ENCODE measurements around the gene TUBB4B.

DNA sequence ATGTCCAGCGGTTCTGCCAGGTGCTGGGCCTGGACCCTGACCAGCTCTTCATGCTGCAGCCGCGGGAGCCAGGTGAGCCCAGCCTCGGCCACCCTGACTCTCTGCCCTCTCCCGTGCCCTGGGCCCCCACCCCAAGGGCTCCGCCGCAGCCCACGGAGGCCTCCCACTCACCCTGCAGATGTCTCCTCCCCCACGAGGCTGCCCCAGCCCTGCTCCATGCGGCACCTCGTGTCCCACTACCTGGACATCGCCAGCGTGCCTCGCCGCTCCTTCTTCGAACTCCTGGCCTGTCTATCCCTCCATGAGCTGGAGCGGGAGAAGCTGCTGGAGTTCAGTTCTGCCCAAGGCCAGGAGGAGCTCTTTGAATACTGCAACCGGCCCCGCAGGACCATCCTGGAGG, 26.5 kb upstream of the TUBB4B start:
- TF ChIP-seq, protein P1, sequence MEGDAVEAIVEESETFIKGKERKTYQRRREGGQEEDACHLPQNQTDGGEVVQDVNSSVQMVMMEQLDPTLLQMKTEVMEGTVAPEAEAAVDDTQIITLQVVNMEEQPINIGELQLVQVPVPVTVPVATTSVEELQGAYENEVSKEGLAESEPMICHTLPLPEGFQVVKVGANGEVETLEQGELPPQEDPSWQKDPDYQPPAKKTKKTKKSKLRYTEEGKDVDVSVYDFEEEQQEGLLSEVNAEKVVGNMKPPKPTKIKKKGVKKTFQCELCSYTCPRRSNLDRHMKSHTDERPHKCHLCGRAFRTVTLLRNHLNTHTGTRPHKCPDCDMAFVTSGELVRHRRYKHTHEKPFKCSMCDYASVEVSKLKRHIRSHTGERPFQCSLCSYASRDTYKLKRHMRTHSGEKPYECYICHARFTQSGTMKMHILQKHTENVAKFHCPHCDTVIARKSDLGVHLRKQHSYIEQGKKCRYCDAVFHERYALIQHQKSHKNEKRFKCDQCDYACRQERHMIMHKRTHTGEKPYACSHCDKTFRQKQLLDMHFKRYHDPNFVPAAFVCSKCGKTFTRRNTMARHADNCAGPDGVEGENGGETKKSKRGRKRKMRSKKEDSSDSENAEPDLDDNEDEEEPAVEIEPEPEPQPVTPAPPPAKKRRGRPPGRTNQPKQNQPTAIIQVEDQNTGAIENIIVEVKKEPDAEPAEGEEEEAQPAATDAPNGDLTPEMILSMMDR (IDR thresholded peaks at IDR 0.05) = no peak
- TF ChIP-seq POLR2A (IDR thresholded peaks at IDR 0.05) = no peak
- no peak for TF ChIP-seq POLR2AphosphoS5 (IDR thresholded peaks at IDR 0.05; ENCODE audit: insufficient read depth in 1 of 2, low read depth in 1 of 2)

Data from vagina (tissue), 2 donors.